NK-92 treated with Interleukin-12 subunit alpha and Interleukin-12 subunit beta, amount 100 ng/mL, for 24 hours (cell line): ENCODE measurements around the gene PCMT1.
"Not testable (repeated sequence)": the region's sequence is repeated elsewhere in the genome, so short reads cannot be mapped to it uniquely, and the experiment has no call there.

ENCODE experiments used
- DNase-seq: peaks from one replicate; lab custom pipeline; 2025; lab: John Stamatoyannopoulos, UW

The PCMT1 gene

DNA sequence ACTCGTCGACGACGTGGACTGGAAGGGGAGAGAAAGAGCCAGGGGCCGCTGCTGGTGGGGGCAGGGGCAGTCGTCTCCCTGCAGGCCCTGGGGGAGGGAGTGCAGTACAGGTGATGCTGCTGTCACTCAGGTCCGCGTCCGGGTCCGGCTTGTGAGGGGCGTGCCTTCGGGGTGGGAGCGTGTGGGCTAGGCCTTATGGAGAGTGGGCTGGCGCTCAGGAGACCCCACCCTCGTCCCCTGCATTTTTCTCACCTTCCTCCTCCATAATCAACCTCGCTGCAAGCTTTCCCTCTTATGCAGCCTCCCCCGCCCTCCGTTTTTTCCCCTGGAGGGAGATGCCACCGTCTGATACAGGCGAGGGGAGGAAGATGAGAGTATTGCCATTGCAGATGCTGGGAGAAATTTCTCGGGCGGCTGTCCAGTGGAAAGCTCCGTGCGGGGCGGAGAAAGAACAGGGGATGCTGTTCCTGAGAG lies 632 bp downstream of the PCMT1 start:
- peak; percentile 72 for DNase-seq

DNA sequence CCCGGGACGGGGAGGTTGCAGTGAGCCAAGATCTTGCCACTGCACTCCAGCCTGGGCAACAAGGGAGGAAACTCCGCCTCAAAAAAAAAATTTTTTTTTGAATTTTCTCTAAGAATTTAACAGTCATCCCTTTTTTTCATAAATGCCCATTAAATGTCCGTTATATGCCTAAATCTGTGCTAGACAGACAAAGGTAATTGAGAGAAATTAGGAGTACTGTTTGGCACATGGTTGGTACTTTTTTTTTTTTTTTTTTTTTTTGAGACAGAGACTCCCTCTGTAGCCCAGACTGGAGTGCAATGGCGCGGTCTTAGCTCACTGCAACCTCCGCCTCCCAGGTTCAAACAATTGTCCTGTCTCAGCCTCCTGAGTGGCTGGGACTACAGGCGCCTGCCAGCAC lies 1.7 kb downstream of the PCMT1 start:
- no peak for DNase-seq

DNA sequence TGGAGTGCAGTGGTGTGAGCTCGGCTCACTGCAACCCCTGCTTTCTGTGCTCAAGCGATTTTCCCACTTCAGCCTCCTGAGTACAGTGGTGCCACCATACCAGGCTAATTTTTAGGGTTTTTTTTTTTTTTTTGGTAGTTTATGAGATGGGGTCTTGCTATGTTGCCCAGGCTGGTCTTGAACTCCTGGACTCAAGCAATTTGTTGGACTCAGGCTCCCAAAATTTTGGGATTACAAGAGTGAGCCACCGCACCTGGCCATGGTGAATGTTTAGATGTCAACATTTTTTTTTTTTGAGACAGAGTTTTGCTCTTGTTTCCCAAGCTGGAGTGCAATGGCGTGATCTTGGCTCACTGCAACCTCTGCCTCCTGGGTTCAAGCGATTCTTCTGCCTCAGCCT lies 2.4 kb downstream of the PCMT1 start:
- not testable (repeated sequence) for DNase-seq

DNA sequence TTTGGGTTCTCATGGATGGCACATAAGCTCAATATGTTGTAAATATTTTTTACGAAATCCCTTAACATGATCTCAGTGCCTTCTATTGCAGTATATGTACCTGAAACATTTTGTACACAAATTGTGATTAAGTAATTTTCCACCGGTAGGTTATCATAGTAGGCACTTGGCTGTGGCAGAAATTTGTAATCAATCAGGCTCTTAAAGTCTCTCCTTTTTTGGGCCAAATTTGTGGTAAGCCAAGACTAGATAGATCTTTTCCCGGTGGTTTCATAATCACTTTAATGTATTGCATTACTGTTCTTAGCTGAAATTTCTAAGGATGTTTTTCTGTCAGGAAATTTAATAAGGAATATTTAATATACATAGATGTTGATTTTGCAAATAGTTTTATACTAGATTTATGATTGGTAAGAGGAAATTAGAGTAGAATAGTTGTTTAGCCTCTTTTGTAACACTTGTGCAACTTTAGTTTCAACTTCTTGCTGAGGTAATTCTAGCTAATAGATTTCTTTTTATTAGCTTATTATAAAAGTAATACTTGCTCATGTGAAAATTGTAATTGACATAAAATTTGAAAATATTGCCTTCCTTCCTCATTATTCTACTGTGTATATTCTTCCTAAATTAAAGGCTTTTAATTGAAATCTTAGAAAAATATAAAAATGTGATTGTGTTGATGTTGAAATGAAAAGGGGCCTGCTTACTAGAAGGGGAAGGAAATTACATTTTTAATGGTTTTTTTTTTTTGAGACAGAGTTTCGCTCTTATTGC lies 3.2 kb downstream of the PCMT1 start:
- no peak for DNase-seq

DNA sequence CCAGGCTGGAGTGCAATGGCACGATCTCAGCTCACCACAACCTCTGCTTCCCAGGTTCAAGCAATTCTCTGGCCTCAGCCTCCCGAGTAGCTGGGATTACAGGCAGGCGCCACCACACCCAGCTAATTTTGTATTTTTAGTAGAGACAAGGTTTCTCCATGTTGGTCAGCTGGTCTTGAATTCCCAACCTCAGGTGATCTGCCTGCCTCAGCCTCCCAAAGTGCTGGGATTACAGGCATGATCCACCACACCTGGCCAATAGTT lies 3.8 kb downstream of the PCMT1 start:
- DNase-seq: not testable (repeated sequence)

DNA sequence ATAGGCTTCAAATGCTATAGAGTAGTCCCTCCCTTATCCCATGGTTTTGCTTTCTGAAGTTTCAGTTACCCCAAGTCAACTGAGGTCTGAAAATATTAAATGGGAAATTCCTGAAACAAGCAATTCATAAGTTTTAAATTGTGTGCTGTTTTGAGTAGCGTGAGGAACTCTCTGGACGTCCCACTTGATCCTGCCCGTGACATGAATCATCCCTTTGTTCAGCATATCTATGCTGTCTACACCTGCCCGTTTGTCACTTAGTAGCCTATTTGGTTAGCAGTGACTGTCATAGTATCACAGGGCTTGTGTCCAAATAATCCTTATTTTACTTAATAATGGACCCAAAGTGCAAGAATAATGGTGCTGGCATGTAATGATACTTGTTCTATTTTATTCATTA lies 5.0 kb downstream of the PCMT1 start:
- no peak for DNase-seq

DNA sequence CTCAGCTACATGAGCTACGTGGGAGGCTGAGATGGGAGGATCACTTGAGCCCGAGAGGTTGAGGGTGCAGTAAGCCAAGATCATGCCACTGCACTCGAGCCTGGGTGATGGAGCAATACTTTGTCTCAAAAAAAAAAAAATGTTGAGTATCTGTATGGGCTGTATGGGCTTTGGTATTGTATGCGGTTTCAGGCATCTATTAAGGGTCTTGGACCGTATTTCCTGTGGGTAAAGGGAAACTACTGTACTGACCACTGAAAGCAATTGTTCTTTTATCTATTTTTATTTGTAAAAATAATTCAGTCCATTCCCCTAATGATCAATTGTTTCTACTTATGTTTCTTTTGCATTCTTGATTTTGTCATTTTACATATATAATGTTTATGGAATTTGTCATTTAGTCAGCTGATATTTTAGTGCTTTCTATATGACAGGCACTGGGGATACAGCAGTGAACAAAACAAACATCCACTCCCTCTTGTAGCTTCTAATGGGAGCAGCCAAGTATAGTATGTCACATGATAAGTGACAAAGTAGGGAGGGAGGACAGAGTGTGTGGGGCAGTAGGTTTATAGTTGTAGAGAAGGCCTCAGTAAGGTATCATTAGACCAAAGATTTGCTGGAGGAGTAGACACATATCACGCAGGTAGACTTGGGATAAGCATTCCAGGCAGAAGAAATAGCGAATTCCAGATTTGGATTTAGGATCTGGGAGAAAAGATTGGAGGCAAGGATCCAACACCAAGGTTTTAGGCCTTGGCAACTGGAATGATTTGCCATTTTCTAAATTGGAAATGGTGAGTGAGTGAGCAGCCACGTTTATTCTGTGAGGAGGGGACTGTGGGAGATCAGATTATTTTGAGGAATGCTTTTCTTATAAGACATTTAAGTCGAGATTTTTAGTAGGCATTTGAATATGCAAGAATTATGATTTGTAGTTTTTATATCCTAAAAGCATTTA lies 6.0 kb downstream of the PCMT1 start:
- DNase-seq: no peak

DNA sequence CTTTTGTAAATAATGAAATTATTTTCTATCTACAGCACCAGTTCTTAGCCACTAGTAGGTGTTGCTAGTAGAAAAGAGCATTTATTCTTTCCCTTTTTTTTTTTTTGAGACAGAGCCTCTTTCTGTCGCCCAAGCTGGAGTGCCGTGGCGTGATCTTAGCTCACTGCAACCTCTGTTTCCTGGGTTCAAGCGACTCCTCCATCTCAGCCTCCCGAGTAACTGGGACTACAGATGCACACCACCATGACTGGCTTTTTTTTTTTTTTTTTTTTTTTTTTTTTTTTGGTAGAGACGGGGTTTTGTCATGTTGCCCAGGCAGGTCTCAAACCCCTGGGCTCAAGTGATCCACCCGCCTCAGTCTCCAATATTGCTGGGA lies 6.7 kb downstream of the PCMT1 start:
- DNase-seq: no peak

DNA sequence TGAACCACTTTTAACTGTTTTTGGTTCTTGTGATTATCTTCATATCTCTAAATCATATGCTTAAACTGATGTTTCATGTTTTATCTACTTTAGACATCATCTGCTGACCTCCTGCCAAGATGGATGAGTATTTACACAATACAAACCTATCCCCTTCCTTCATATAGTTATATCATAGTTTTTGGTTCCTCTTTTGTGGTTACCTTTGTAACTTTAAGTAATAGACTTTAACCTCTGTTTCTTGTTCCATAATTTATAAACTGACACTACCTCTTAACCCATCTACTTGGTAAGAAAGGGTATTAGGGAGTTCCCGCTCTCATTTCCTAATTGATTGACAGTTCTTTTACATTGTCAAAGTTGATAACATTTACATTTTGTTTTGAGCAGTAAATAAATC lies 11.9 kb downstream of the PCMT1 start:
- no peak for DNase-seq

DNA sequence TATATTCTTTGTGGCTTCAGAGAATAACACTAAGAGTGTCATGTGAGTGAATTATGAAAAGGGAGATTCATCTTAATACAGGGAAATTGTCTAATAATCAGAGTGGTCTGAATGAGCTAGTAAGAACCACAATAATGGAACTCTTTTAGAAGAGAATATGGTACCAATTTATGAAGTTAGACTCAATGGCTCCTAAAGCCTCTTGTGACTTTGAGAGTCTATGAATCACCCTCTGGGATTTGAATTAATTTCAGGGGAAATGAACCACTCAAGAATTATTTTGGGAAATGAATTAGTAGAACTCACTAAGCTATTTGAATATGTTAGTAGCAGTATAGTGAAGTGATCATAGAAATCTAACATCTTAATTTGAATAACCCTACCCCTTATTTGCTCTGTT lies 14.3 kb downstream of the PCMT1 start:
- no peak for DNase-seq

DNA sequence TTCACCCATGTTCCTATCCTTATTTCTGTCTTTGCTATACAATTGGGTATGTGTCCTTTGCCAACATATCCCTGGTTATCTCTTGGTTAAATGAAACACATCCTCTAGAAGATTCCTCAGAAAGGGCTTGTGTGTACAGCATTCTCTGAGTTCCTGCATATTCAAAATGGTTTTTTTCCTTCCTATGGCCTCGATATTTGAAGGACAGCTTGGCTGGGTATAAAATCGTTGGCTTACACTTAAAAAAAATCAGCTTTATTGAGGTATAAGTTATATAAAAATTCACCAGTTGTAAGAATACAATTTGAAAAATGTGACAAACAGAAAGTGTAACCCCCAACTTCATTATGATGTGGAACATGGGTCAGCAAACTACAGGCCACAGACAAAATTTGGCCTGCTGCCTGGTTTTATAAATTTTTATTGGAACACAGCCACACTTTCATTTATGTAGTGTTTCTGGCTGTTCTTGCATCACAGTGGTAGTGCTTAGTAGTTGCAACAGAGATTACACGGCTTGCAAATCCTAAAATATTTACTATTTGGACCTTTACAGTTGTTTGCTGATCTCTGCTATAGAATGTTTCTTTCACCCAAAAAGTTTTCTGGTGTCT lies 16.7 kb downstream of the PCMT1 start:
- no peak for DNase-seq

DNA sequence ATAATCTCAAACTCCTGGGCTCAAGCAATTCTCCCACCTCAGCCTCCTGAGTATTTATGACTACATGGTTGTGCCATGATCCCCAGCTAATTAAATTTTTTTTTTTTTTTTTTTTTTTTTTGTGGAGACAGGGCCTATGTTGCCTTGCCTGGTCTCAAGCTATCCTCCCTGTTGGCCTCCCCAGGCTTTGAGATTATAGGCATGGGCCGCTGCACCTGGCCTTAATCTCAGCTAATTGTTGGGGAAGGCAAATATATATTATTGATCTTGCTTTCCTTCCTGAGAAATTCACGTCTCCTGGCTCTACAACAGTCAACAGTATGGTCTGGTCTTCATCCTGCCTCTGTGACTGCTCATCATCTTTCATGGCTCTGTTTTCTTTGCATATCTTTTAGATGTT lies 20.1 kb downstream of the PCMT1 start:
- DNase-seq: no peak

DNA sequence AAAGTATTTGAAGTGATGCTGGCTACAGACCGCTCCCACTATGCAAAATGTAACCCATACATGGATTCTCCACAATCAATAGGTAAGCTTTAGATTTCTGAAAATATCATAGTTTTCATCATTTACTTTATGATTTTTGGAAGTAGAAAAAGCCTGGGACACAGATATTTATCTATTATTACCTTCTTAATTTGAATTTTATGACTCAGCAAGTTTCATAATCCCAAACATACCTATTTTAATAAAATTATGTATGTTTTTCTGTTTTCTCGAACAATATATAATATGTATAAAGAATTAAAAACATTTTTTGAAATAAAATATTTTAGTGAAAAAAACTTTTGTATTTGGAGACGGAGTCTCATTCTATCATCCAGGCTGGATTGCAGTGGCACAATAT lies 21.6 kb downstream of the PCMT1 start:
- DNase-seq: no peak

DNA sequence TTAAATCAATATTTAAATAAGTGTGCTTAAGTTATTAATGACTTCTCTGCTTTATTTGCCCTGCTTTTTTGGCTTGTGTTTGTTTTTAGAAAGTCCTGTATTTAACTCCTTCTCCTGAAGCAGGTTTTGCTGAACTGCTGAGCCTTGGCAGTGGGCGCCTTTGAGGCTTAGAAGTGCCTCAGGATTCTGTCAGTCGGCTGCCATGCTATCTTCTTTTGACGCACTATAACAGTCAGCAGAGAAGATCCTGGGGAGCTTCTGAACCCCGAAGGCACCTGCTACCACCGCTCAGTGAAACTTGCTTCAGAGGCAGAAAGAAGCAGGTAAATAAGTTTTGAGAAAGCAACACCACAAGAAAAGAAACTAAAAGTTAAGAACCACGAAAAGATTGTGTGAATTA lies 22.4 kb downstream of the PCMT1 start:
- DNase-seq: no peak

DNA sequence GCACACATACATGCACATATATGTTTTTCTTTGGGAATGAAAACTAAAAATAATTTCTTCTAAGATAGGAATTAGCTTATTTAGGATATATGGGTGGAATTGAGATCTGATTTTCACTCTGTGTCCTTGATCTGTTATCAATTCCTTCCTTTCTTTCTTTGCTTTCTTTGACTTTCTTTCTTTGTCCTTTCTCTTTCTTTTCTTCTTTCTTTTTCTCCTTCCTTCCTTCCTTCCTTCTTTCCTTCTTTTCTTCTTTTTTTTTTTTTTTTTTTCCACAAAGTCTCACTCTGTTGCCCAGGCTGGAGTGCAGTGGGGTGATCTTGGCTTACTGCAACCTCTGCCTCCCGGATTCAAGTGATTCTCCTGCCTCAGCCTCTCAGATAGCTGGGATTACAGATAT lies 28.1 kb downstream of the PCMT1 start:
- DNase-seq: no peak

DNA sequence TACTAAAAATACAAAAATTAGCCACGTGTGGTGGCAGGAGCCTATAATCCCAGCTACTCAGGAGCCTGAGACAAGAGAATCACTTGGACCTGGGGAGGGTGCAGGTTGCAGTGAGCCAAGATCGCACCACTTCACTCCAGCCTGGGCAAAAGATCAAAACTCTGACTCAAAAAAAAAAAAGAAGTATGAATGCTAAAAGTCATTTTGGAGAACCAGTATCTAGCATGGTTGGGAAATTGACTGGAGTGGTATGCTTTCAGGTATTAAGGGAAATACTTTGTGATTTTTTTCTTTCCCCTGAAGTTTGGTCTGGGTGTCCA lies 30.1 kb downstream of the PCMT1 start:
- no peak for DNase-seq

DNA sequence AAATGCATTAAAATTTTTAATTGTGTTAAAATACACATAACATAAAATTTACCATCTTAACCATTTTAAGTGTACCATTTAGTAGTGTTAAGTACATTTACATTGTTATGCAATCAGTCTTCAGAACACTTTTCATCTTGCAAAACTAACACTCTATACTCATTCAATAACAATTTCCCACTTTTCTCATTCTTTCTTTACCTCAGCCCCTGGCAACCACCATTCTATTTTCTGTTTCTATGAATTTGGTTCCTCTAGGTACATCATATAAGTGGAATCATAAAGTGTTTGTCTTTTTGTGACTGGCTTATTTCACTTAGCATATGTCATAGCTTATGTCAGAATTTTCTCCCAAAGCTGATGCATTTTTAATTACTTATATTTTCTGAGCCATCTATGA lies 32.2 kb downstream of the PCMT1 start:
- no peak for DNase-seq

DNA sequence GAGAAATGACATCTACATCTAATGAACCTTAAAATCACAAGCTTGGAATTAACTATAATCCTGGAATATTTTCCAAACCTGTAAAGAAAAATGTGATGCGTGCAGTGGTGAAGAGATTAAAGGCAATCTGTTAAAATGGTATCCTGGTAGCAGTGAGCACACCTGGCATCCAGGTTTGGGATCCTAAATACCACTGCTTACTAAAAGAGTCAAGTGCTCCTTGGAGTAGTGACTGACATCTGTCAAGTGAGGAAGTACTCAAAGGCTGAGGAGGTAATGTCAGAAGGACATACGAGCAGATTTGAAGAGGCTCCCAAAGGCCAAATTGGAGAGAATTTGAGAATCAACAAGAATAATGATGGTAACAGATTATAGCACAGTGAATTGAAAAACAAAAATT lies 32.8 kb downstream of the PCMT1 start:
- no peak for DNase-seq

DNA sequence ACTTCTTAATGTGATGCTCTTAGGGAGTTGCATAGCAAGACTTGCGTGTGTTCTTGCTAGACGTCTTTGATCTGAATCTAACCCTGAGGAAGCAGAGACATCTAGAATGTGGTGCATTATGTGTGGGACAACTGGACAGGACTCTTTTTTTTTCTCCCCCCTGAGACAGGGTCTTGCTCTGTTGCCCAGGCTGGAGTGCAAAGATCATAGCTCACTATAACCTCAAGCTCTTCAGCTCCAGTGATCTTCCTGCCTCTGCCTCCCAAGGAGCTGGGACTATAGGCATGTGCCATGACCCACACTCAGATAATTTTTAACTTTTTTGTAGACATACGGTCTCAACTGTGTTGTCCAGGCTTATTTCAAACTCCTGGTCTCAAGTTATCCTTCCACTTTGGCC lies 34.0 kb downstream of the PCMT1 start:
- DNase-seq: no peak

DNA sequence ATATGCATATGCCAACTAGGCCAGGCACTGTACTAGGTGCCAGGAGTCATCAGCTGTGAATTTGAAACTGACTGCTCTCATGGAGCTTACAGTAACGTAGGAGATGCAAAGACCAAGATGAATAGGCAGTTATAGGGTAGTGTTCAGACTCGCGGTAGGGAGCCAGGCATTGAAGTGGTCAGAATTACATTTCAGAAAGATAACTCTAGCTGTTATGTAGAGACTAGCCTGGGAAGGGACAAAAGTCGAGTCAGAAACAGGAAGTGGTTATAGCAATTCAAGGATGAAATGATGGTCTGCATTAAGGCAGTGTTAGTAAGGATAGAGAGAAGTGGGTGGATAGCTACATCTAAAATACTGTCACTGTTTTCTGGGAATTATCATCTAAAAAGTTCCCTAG lies 56.6 kb downstream of the PCMT1 start:
- no peak for DNase-seq

DNA sequence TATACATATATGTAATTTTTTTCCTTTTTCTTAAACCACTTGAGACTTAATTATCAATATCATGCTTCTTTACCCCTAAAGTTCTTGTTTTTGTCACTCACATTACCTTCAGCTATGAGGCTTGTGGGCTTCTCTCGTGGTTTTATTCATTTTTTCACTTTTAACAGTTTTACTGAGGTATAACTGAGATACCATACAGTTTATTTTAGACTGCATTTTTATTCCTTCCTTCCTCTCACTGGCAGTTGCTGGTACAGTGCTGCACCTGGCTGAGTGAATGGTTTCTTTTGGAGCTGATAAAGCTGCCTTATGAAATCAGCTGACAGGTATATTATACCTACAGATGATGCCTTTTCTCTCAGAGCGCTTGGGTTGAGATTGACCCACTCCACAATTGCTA lies 60.3 kb downstream of the PCMT1 start:
- no peak for DNase-seq

DNA sequence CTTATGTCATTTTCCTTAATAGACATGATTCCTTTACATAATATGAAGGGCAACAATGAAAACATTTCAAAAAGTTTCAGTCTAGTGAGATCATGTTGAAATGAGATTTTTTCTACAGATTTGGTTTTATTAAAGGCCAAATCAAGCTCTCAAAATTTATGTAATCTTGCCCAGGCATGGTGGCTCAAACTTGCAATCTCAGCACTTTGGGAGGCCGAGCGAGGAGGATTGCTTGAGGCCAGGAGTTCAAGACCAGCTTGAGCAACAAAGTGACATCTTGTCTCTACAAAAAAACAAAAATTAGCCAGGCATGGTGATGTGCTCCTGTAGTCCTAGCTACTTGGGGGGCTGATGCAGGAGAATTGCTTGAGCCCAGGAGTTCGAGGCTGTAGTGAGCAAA lies 63.8 kb downstream of the PCMT1 start:
- DNase-seq: no peak

DNA sequence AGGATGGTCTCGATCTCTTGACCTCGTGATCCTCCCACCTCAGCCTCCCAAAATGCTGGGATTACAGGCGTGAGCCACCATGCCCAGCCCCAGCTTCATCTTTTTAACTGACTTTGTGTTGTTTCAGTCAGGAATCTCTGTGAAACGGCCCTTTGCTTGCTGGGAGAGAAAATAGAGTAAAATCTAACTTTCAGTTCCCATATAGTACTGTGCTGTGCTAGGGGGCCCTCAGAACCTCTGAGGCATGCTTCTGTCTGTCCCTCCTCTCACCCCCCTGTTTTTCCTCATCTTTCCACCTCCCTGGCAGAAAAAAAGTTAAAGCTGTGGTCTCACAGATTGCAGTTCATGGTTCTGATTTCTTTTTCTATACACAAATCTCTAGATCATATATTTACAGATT lies 66.2 kb downstream of the PCMT1 start:
- DNase-seq: no peak
